SK-N-SH treated with all-trans-retinoic acid at 6 μM for 48 hours (cell line): Measurements from ENCODE around the gene CRELD1.

Source experiments
- ARNTL ChIP-seq: fragments of 450-650 bp; formaldehyde crosslinking; IDR thresholded peaks from 2 replicates; pipeline ENCODE4 v1.5.0; 2020; ENCODE audit warnings: low read depth, mild to moderate bottlenecking, moderate library complexity, borderline replicate concordance
- ESRRG ChIP-seq: fragments of 250-450 bp; sonication (Bioruptor Pico); IDR thresholded peaks from 2 replicates; pipeline ENCODE4 v1.6.1; 2021; ENCODE audit warnings: mild to moderate bottlenecking
- GLIS3 ChIP-seq: fragments of 250-450 bp; sonication (Bioruptor Pico); IDR thresholded peaks from 2 replicates; pipeline ENCODE4 v1.5.0; 2020; ENCODE audit warnings: mild to moderate bottlenecking, moderate library complexity
- OSR1 ChIP-seq: fragments of 250-450 bp; sonication (Bioruptor Pico); IDR thresholded peaks from 2 replicates; pipeline ENCODE4 v1.8.0; 2022; ENCODE audit warnings: moderate library complexity, mild to moderate bottlenecking, inconsistent platforms
- PPARA ChIP-seq: fragments of 250-450 bp; sonication (Bioruptor Pico); IDR thresholded peaks from 2 replicates; pipeline ENCODE4 v1.5.0; 2020; ENCODE audit warnings: mild to moderate bottlenecking, borderline replicate concordance
- TOX ChIP-seq: fragments of 250-450 bp; sonication (Bioruptor Pico); IDR thresholded peaks from 2 replicates; pipeline ENCODE4 v1.8.0; 2021; ENCODE audit warnings: mild to moderate bottlenecking, moderate library complexity, borderline replicate concordance
- ZFP3 ChIP-seq: fragments of 250-450 bp; sonication (Bioruptor Pico); IDR thresholded peaks from 2 replicates; pipeline ENCODE4 v1.5.0; 2020; ENCODE audit warnings: mild to moderate bottlenecking, moderate library complexity
- ZFP30 ChIP-seq: fragments of 450-650 bp; formaldehyde crosslinking; IDR thresholded peaks from 2 replicates; pipeline ENCODE4 v1.5.0; 2022; ENCODE audit warnings: mild to moderate bottlenecking, moderate library complexity
- ZNF565 ChIP-seq: fragments of 450-650 bp; formaldehyde crosslinking; conservative IDR thresholded peaks from 2 replicates; pipeline ENCODE4 v1.5.0; 2020; ENCODE audit warnings: low read depth, mild to moderate bottlenecking, moderate library complexity
- ZNF8 ChIP-seq: fragments of 450-650 bp; formaldehyde crosslinking; IDR thresholded peaks from 2 replicates; pipeline ENCODE4 v1.5.0; 2020; ENCODE audit warnings: mild to moderate bottlenecking, moderate library complexity
- TF ChIP-seq, protein P1 (sequence below): fragments of 250-450 bp; sonication (Bioruptor Pico); IDR thresholded peaks from 2 replicates; pipeline ENCODE4 v1.5.1; 2020; ENCODE audit warnings: low read depth, mild to moderate bottlenecking, moderate library complexity
- TF ChIP-seq, protein P2 (sequence below): fragments of 250-450 bp; sonication (Bioruptor Pico); IDR thresholded peaks from 2 replicates; pipeline ENCODE4 v1.8.0; 2020; ENCODE audit warnings: mild to moderate bottlenecking, moderate library complexity, borderline replicate concordance
- TF ChIP-seq, protein P3 (sequence below): fragments of 250-450 bp; sonication (Bioruptor Pico); IDR thresholded peaks from 2 replicates; pipeline ENCODE4 v1.5.0; 2020; ENCODE audit warnings: mild to moderate bottlenecking, moderate library complexity
- TF ChIP-seq, protein P4 (sequence below): fragments of 250-450 bp; sonication (Bioruptor Pico); IDR thresholded peaks from 2 replicates; pipeline ENCODE4 v1.5.1; 2021; ENCODE audit warnings: mild to moderate bottlenecking, moderate library complexity

DNA sequence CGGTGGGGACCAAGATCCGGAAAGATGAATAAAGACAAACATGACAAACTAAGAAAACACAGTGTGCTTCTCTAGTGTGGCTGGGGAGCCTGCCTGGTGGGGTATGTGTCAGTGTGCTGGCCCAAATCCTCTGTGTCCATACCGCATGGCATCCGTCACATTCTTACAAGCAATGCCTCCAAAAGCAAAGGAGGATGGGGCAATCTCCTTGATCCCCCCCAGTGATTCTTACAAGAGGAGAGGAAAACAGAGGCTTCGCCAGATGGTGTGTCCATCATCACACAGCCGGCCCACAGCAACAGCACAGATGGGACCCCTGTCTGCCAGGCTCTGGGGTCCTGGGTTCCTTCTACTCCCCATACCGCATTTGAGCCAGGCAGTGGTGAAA is 17.3 kb upstream of the CRELD1 start:
- TF ChIP-seq ARNTL (CRISPR knock-in tag) (no peak), ZFP30 (CRISPR knock-in tag) (no peak), TOX (no peak), OSR1 (CRISPR knock-in tag) (no peak), PPARA (no peak), ZFP3 (no peak), ZNF8 (CRISPR knock-in tag) (no peak), ESRRG (CRISPR knock-in tag) (no peak), GLIS3 (no peak), ZNF565 (CRISPR knock-in tag) (no peak)
- TF ChIP-seq, protein P1, sequence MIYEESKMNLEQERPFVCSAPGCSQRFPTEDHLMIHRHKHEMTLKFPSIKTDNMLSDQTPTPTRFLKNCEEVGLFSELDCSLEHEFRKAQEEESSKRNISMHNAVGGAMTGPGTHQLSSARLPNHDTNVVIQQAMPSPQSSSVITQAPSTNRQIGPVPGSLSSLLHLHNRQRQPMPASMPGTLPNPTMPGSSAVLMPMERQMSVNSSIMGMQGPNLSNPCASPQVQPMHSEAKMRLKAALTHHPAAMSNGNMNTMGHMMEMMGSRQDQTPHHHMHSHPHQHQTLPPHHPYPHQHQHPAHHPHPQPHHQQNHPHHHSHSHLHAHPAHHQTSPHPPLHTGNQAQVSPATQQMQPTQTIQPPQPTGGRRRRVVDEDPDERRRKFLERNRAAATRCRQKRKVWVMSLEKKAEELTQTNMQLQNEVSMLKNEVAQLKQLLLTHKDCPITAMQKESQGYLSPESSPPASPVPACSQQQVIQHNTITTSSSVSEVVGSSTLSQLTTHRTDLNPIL (CRISPR knock-in tag) = no peak
- TF ChIP-seq, protein P2, sequence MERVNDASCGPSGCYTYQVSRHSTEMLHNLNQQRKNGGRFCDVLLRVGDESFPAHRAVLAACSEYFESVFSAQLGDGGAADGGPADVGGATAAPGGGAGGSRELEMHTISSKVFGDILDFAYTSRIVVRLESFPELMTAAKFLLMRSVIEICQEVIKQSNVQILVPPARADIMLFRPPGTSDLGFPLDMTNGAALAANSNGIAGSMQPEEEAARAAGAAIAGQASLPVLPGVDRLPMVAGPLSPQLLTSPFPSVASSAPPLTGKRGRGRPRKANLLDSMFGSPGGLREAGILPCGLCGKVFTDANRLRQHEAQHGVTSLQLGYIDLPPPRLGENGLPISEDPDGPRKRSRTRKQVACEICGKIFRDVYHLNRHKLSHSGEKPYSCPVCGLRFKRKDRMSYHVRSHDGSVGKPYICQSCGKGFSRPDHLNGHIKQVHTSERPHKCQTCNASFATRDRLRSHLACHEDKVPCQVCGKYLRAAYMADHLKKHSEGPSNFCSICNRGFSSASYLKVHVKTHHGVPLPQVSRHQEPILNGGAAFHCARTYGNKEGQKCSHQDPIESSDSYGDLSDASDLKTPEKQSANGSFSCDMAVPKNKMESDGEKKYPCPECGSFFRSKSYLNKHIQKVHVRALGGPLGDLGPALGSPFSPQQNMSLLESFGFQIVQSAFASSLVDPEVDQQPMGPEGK (CRISPR knock-in tag) = no peak
- TF ChIP-seq, protein P3, sequence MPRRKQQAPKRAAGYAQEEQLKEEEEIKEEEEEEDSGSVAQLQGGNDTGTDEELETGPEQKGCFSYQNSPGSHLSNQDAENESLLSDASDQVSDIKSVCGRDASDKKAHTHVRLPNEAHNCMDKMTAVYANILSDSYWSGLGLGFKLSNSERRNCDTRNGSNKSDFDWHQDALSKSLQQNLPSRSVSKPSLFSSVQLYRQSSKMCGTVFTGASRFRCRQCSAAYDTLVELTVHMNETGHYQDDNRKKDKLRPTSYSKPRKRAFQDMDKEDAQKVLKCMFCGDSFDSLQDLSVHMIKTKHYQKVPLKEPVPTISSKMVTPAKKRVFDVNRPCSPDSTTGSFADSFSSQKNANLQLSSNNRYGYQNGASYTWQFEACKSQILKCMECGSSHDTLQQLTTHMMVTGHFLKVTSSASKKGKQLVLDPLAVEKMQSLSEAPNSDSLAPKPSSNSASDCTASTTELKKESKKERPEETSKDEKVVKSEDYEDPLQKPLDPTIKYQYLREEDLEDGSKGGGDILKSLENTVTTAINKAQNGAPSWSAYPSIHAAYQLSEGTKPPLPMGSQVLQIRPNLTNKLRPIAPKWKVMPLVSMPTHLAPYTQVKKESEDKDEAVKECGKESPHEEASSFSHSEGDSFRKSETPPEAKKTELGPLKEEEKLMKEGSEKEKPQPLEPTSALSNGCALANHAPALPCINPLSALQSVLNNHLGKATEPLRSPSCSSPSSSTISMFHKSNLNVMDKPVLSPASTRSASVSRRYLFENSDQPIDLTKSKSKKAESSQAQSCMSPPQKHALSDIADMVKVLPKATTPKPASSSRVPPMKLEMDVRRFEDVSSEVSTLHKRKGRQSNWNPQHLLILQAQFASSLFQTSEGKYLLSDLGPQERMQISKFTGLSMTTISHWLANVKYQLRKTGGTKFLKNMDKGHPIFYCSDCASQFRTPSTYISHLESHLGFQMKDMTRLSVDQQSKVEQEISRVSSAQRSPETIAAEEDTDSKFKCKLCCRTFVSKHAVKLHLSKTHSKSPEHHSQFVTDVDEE (CRISPR knock-in tag) = no peak
- TF ChIP-seq, protein P4, sequence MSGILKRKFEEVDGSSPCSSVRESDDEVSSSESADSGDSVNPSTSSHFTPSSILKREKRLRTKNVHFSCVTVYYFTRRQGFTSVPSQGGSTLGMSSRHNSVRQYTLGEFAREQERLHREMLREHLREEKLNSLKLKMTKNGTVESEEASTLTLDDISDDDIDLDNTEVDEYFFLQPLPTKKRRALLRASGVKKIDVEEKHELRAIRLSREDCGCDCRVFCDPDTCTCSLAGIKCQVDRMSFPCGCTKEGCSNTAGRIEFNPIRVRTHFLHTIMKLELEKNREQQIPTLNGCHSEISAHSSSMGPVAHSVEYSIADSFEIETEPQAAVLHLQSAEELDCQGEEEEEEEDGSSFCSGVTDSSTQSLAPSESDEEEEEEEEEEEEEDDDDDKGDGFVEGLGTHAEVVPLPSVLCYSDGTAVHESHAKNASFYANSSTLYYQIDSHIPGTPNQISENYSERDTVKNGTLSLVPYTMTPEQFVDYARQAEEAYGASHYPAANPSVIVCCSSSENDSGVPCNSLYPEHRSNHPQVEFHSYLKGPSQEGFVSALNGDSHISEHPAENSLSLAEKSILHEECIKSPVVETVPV (CRISPR knock-in tag) = no peak
